Sigmoid colon (tissue), 7 donors: ENCODE results near the gene SSH3. TPM values are rescaled to one million over a fixed set of nuclear protein-coding genes. Genes with fewer than 3 reads are reported as not detected.

ENCODE experiments used
- DNase-seq: peaks from one replicate; pipeline ENCODE4 v3.0.0-alpha.2; 2019
- H3K27ac ChIP-seq, 4 donors: fragments of 200-600 bp; sonication (generic); one replicate each; pipeline ENCODE4 v1.5.1; 2016 to 2019; ENCODE audit warnings: mild to moderate bottlenecking in 1 of 4
- H3K27me3 ChIP-seq, 3 donors: fragments of 200-600 bp; sonication (generic); one replicate each; pipeline ENCODE4 v1.5.1; 2019; ENCODE audit warnings: mild to moderate bottlenecking in 1 of 3
- H3K36me3 ChIP-seq, 4 donors: fragments of 200-600 bp; sonication (generic); one replicate each; pipeline ENCODE4 v1.5.1; 2016 to 2019
- H3K4me1 ChIP-seq, 4 donors: fragments of 200-600 bp; sonication (generic); one replicate each; pipeline ENCODE4 v1.5.1; 2017 to 2019
- H3K4me3 ChIP-seq, 4 donors: fragments of 200-600 bp; sonication (generic); one replicate each; pipeline ENCODE4 v1.5.1; 2017 to 2019; ENCODE audit warnings: mild to moderate bottlenecking in 2 of 4, moderate library complexity in 1 of 4
- H3K9me3 ChIP-seq, 4 donors: fragments of 200-600 bp in 3 of 4; sonication (generic) in 3 of 4; one replicate each; pipeline versions ENCODE4 v1.5.1 to v1.6.1; 2013 to 2019
- EP300 ChIP-seq, 4 donors: sonication (generic); formaldehyde crosslinking; IDR thresholded peaks; one replicate each; pipeline ENCODE4 v1.6.1; 2017; ENCODE audit warnings: antibody characterized with exemption in 4 of 4
- POLR2A ChIP-seq, 2 donors: fragments of 450-650 bp; IDR thresholded peaks; one replicate each; pipeline ENCODE4 v1.6.1; 2016; ENCODE audit warnings: antibody characterized with exemption in 2 of 2, mild to moderate bottlenecking in 2 of 2, moderate library complexity in 2 of 2
- POLR2AphosphoS5 ChIP-seq, 4 donors: sonication (generic); formaldehyde crosslinking; IDR thresholded peaks; one replicate each; pipeline ENCODE4 v1.6.1; 2017; ENCODE audit warnings: antibody characterized with exemption in 4 of 4
- WGBS, 2 donors: extraction: QIAGEN DNeasy Blood & Tissue Kit; methylation state at CpG; one replicate each; pipeline ENCODE4 v1.1.7; 2013; 5-methylcytosine and 5-hydroxymethylcytosine counted together
- intact Hi-C: fragments of 100-400 bp; cut with DNase I; formaldehyde crosslinking; loops from one replicate; pipeline ENCODE4 v1.15.1; 2023
- polyA plus RNA-seq, 3 donors: library from polyadenylated mRNA; stranded (reverse); fragments of 200-250 nt; gene quantifications; one replicate each; pipeline ENCODE4 v1.2.3, GENCODE V29; 2013
- total RNA-seq, 4 donors: library from RNA; depleted of rRNA; stranded (reverse); fragments of >200 nt; gene quantifications; one replicate each; pipeline ENCODE4 v1.1.0, GENCODE V29; 2016
- TF ChIP-seq, protein P1 (sequence below), 4 experiments: fragments of 450-650 bp in 3 of 4; fragments of 200-600 bp in 1 of 4; IDR thresholded peaks; one replicate each; pipeline ENCODE4 v1.5.1; 2016 to 2019; ENCODE audit warnings: antibody characterized with exemption in 4 of 4, mild to moderate bottlenecking in 3 of 4, moderate library complexity in 2 of 4
- donor health status: healthy with polysubstance abuse.
- donor health status: Bipolar disorder and iron deficiency.
- donor health status: healthy.

The SSH3 gene
- total and polyA plus RNA-seq, 7 donors, result 15.6 to 39.0 (median 26.5) TPM

GRCh38 chr11:67287355-67288197, 15.8 kb upstream of the SSH3 start:
- H3K4me1 ChIP-seq, result peaks cover 0 to 52% (median 35%) of the 10 kb centered on the region in 4 donors
- H3K9me3 ChIP-seq, result no peaks in the 10 kb centered on the region
- intact Hi-C loops, result loop anchor here (1.0 to 2.0 kb wide), 2 partner anchors 21 to 29 kb away; partner anchors contain the start of gene GRK2
- 62 to 80% methylated on average over 14 of the region's 14 CpGs for WGBS, 2 donors
- peak overlapping the region in 3 of 4 donors; percentile 81 to 91 (median 87) for H3K4me3 ChIP-seq
- DNase-seq, result peak; percentile 59
- H3K27me3 ChIP-seq, result no peaks in the 10 kb centered on the region
- H3K36me3 ChIP-seq, result peaks cover 36 to 56% (median 40%) of the 10 kb centered on the region in 4 donors
- H3K27ac ChIP-seq, result peak overlapping the region; percentile 95 to 97 (median 96)
- TF ChIP-seq EP300 (IDR thresholded peaks at IDR 0.05) (no peak), POLR2AphosphoS5 (IDR thresholded peaks at IDR 0.05) (no peak), POLR2A (IDR thresholded peaks at IDR 0.05) (no peak)
- TF ChIP-seq, protein P1, sequence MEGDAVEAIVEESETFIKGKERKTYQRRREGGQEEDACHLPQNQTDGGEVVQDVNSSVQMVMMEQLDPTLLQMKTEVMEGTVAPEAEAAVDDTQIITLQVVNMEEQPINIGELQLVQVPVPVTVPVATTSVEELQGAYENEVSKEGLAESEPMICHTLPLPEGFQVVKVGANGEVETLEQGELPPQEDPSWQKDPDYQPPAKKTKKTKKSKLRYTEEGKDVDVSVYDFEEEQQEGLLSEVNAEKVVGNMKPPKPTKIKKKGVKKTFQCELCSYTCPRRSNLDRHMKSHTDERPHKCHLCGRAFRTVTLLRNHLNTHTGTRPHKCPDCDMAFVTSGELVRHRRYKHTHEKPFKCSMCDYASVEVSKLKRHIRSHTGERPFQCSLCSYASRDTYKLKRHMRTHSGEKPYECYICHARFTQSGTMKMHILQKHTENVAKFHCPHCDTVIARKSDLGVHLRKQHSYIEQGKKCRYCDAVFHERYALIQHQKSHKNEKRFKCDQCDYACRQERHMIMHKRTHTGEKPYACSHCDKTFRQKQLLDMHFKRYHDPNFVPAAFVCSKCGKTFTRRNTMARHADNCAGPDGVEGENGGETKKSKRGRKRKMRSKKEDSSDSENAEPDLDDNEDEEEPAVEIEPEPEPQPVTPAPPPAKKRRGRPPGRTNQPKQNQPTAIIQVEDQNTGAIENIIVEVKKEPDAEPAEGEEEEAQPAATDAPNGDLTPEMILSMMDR (IDR thresholded peaks at IDR 0.05), result no peak

DNA sequence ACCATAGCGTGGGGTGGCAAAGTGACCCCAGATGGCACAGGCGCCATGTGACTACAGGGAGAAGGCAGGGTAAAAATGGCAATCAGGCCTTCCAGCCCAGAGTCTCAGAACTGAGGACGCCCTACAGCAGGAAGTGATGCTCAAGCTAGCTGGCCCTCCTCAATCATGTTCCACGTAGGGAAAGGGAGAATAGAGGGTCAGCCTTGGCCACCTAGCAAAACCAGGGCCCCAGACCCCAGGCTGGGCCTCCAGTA, 15.2 kb upstream of the SSH3 start:
- H3K4me3 ChIP-seq, result peak overlapping the region; percentile 81 to 91 (median 84)
- peak overlapping the region; percentile 95 to 97 (median 96) for H3K27ac ChIP-seq
- H3K27me3 ChIP-seq, result no peaks in the 10 kb centered on the region
- H3K4me1 ChIP-seq, result peaks cover 0 to 56% (median 38%) of the 10 kb centered on the region in 4 donors
- peaks cover 30 to 52% (median 34%) of the 10 kb centered on the region in 4 donors for H3K36me3 ChIP-seq
- no peak for DNase-seq
- intact Hi-C loops, result loop anchor here (1.0 to 2.0 kb wide), 2 partner anchors 22 to 29 kb away; partner anchors contain the start of gene GRK2
- no peaks in the 10 kb centered on the region for H3K9me3 ChIP-seq
- TF ChIP-seq, protein P1 (IDR thresholded peaks at IDR 0.05), result no peak
- TF ChIP-seq POLR2A (IDR thresholded peaks at IDR 0.05), result no peak
- TF ChIP-seq POLR2AphosphoS5 (IDR thresholded peaks at IDR 0.05), result no peak
- no peak for TF ChIP-seq EP300 (IDR thresholded peaks at IDR 0.05)
- WGBS, 2 donors, result 27 to 39% methylated on average over 4 of the region's 4 CpGs

DNA sequence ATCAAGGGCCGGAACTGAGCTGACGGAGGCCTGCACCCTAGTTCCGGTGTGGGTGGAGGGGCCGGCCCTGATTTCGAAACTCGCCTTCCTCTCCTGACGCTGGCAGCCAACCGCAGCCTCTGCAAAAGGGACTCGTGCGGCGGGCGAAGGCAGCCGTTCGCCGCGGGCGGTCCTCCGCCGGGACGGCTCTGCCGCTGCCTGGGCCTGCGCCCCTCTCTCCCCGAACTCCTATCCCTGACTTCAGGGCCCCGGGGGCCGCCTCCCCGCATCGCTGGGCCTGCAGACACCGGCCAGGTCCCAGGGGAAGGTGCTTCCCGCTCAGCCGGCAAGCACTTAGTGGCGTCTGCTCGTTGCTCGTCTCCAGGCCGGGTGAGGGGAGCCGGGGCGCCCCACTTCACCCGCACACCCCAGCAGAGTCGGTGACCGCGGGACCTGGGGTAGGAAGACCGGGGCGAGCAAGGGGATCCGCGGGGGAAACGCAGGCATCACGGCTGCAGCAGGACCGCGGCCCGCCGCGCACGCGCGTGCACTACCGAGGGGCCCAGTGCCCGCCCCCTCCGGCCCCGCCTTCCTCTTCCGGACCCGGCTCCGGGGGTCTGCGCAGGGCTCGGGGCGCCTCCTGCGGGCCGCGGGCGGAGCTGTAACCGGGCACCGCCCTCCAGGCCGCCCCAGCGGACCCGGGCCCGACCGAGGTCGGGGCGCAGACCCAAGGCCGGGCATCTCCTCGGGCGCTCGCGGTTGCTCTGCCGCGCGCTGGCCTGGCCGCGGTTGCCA, 14.7 kb upstream of the SSH3 start:
- Histone ChIP-seq H3K4me3 (peak overlapping the region; percentile 81 to 91 (median 84)), H3K4me1 (peaks cover 0 to 61% (median 39%) of the 10 kb centered on the region in 4 donors), H3K36me3 (peaks cover 25 to 47% (median 29%) of the 10 kb centered on the region in 4 donors), H3K27me3 (no peaks in the 10 kb centered on the region), H3K9me3 (no peaks in the 10 kb centered on the region), H3K27ac (peak overlapping the region; percentile 95 to 97 (median 96))
- peak; percentile 96 for DNase-seq
- intact Hi-C loops, result loop anchor here (1.0 to 2.0 kb wide), 2 partner anchors 22 to 28 kb away; partner anchors contain the start of gene GRK2
- 0 to 1% methylated on average over 87 of the region's 87 CpGs for WGBS, 2 donors
- TF ChIP-seq, protein P1 (IDR thresholded peaks at IDR 0.05), result peak in 1 of 4 experiments; percentile 33
- TF ChIP-seq POLR2AphosphoS5 (IDR thresholded peaks at IDR 0.05) (peak; percentile 46 to 92 (median 83)), EP300 (IDR thresholded peaks at IDR 0.05) (no peak), POLR2A (IDR thresholded peaks at IDR 0.05) (peak; percentile 38 to 58)

- peak; percentile 73 for DNase-seq
- H3K27me3 ChIP-seq, result no peaks in the 10 kb centered on the region
- peaks cover 0 to 62% (median 39%) of the 10 kb centered on the region in 4 donors for H3K4me1 ChIP-seq
- H3K9me3 ChIP-seq, result no peaks in the 10 kb centered on the region
- WGBS, 2 donors, result 0% methylated on average over 56 of the region's 56 CpGs
- intact Hi-C loops, result loop anchor here (2.0 kb wide), 1 partner anchor 28 kb away; no protein-coding TSS in a partner anchor
- TF ChIP-seq POLR2A (IDR thresholded peaks at IDR 0.05) (no peak), EP300 (IDR thresholded peaks at IDR 0.05) (no peak), POLR2AphosphoS5 (IDR thresholded peaks at IDR 0.05) (no peak)
- TF ChIP-seq, protein P1 (IDR thresholded peaks at IDR 0.05), result no peak
- H3K27ac ChIP-seq, result peak within 1 kb of the TSS; percentile 95 to 97 (median 96)
- H3K4me3 ChIP-seq, result peak within 1 kb of the TSS; percentile 81 to 91 (median 84)
- peaks cover 19 to 41% (median 23%) of the 10 kb centered on the region in 4 donors for H3K36me3 ChIP-seq
Observed at GRCh38 chr11:67289226-67289650, 14.1 kb upstream of the SSH3 start, which contains the start of gene ANKRD13D. Gene ANKRD13D (plus strand): TSS chr11:67289303. CDS start chr11:67289461, 158 bp downstream.
